Caki2 (cell line): Measurements from ENCODE around the gene TUBB. TPM values are rescaled to one million over a fixed set of nuclear protein-coding genes. Genes with fewer than 3 reads are reported as not detected.

Experiments used
- DNase-seq: peaks from one replicate; pipeline ENCODE4 v3.0.0-alpha.2; 2015; ENCODE audit warnings: low read depth
- in situ Hi-C: cut with HindIII; loops from 2 replicates; pipeline ENCODE4 v1.10.0; 2016; ENCODE audit warnings: low sequenced_read_pairs, low pct_unique_long_range_greater_than_20kb, mixed read lengths
- total RNA-seq: library from RNA; depleted of rRNA; stranded (reverse); fragments of >200 nt; shearing (Covaris generic); gene quantifications from 2 replicates; pipeline ENCODE4 v1.2.3, GENCODE V29; 2014; ENCODE audit warnings: low replicate concordance; rRNA removed

The TUBB gene
- total RNA-seq, 1 experiment from 2014 or later: 624 TPM

- in situ Hi-C loops: no loop called here
- DNase-seq: no peak
Observed at GRCh38 chr6:30767158-30767943, 47.2 kb downstream of the TUBB start.

- in situ Hi-C loops: no loop called here
- no peak for DNase-seq
Observed at GRCh38 chr6:30767944-30768301, 47.8 kb downstream of the TUBB start.

GRCh38 chr6:30768634-30769087 is 48.5 kb downstream of the TUBB start:
- DNase-seq: no peak
- in situ Hi-C loops: no loop called here

- DNase-seq: peak; percentile 94
Observed at GRCh38 chr6:30769088-30769852, 49.1 kb downstream of the TUBB start.

GRCh38 chr6:30769853-30770524 is 49.8 kb downstream of the TUBB start:
- peak; percentile 60 for DNase-seq
- in situ Hi-C loops: no loop called here

More at GRCh38 chr6:30769088-30769852, 49.1 kb downstream of the TUBB start:
- in situ Hi-C loops: no loop called here

- no peak for DNase-seq
- in situ Hi-C loops: no loop called here
Observed at GRCh38 chr6:30770592-30770991, 50.4 kb downstream of the TUBB start.

- in situ Hi-C loops: no loop called here
- DNase-seq: no peak
Observed at GRCh38 chr6:30774701-30775100, 54.5 kb downstream of the TUBB start.

Other genes starting within 250 kb of the TUBB start
- 210 and 213 TPM in 2 replicates for gene HLA-E, start 230.8 kb upstream of the TUBB start, total RNA-seq
- gene GNL1, start 163.9 kb upstream of the TUBB start, total RNA-seq: 23.5 and 36.9 TPM in 2 replicates
- 12.7 TPM in 1 of 2 replicates, not detected in the other for gene PRR3, start 163.1 kb upstream of the TUBB start, total RNA-seq
- gene ABCF1, start 148.9 kb upstream of the TUBB start, total RNA-seq: 29.5 and 30.5 TPM in 2 replicates
- 6.9 and 10.8 TPM in 2 replicates for gene PPP1R10, start 103.1 kb upstream of the TUBB start, total RNA-seq
- 47.9 and 61.1 TPM in 2 replicates for gene MRPS18B, start 102.5 kb upstream of the TUBB start, total RNA-seq
- gene ATAT1, start 93.5 kb upstream of the TUBB start, total RNA-seq: 1.3 and 4.6 TPM in 2 replicates
- 2.6 TPM in 1 of 2 replicates, not detected in the other for gene C6orf136, start 73.2 kb upstream of the TUBB start, total RNA-seq
- 31.4 and 37.5 TPM in 2 replicates for gene DHX16, start 47.3 kb upstream of the TUBB start, total RNA-seq
- 29.9 and 37.7 TPM in 2 replicates for gene PPP1R18, start 33.7 kb upstream of the TUBB start, total RNA-seq
- gene NRM, start 29.4 kb upstream of the TUBB start, total RNA-seq: 2.3 and 16.7 TPM in 2 replicates
- gene MDC1, start 3.1 kb upstream of the TUBB start, total RNA-seq: 3.3 and 6.7 TPM in 2 replicates
- gene FLOT1, start 22.3 kb downstream of the TUBB start, total RNA-seq: 352 and 441 TPM in 2 replicates
- gene IER3, start 24.2 kb downstream of the TUBB start, total RNA-seq: 124 and 148 TPM in 2 replicates
- 182 and 197 TPM in 2 replicates for gene DDR1, start 164.2 kb downstream of the TUBB start, total RNA-seq
- gene GTF2H4, start 187.9 kb downstream of the TUBB start, total RNA-seq: 49.7 and 58.5 TPM in 2 replicates
- gene VARS2, start 193.9 kb downstream of the TUBB start, total RNA-seq: 29.5 and 43.7 TPM in 2 replicates
- gene SFTA2, start 211.8 kb downstream of the TUBB start, total RNA-seq: not detected in 2 replicates
- gene MUCL3, start 220.6 kb downstream of the TUBB start, total RNA-seq: 0.24 TPM in 1 of 2 replicates, not detected in the other